Sigmoid colon (tissue), 7 donors: ENCODE measurements around the gene XRN2. TPM values are rescaled to one million over a fixed set of nuclear protein-coding genes. Genes with fewer than 3 reads are reported as not detected.

Source experiments
- DNase-seq: peaks from one replicate; pipeline ENCODE4 v3.0.0-alpha.2; 2019
- H3K27ac ChIP-seq, 4 donors: fragments of 200-600 bp; sonication (generic); one replicate each; pipeline ENCODE4 v1.5.1; 2016 to 2019; ENCODE audit warnings: mild to moderate bottlenecking in 1 of 4
- H3K27me3 ChIP-seq, 3 donors: fragments of 200-600 bp; sonication (generic); one replicate each; pipeline ENCODE4 v1.5.1; 2019; ENCODE audit warnings: mild to moderate bottlenecking in 1 of 3
- H3K36me3 ChIP-seq, 4 donors: fragments of 200-600 bp; sonication (generic); one replicate each; pipeline ENCODE4 v1.5.1; 2016 to 2019
- H3K4me1 ChIP-seq, 4 donors: fragments of 200-600 bp; sonication (generic); one replicate each; pipeline ENCODE4 v1.5.1; 2017 to 2019
- H3K4me3 ChIP-seq, 4 donors: fragments of 200-600 bp; sonication (generic); one replicate each; pipeline ENCODE4 v1.5.1; 2017 to 2019; ENCODE audit warnings: mild to moderate bottlenecking in 2 of 4, moderate library complexity in 1 of 4
- H3K9me3 ChIP-seq, 4 donors: fragments of 200-600 bp in 3 of 4; sonication (generic) in 3 of 4; one replicate each; pipeline versions ENCODE4 v1.5.1 to v1.6.1; 2013 to 2019
- CTCF ChIP-seq, 4 experiments: fragments of 450-650 bp in 3 of 4; fragments of 200-600 bp in 1 of 4; IDR thresholded peaks; one replicate each; pipeline ENCODE4 v1.5.1; 2016 to 2019; ENCODE audit warnings: antibody characterized with exemption in 4 of 4, mild to moderate bottlenecking in 3 of 4, moderate library complexity in 2 of 4
- EP300 ChIP-seq, 4 donors: sonication (generic); formaldehyde crosslinking; IDR thresholded peaks; one replicate each; pipeline ENCODE4 v1.6.1; 2017; ENCODE audit warnings: antibody characterized with exemption in 4 of 4
- POLR2A ChIP-seq, 2 donors: fragments of 450-650 bp; IDR thresholded peaks; one replicate each; pipeline ENCODE4 v1.6.1; 2016; ENCODE audit warnings: antibody characterized with exemption in 2 of 2, mild to moderate bottlenecking in 2 of 2, moderate library complexity in 2 of 2
- POLR2AphosphoS5 ChIP-seq, 4 donors: sonication (generic); formaldehyde crosslinking; IDR thresholded peaks; one replicate each; pipeline ENCODE4 v1.6.1; 2017; ENCODE audit warnings: antibody characterized with exemption in 4 of 4
- WGBS, 2 donors: extraction: QIAGEN DNeasy Blood & Tissue Kit; methylation state at CpG; one replicate each; pipeline ENCODE4 v1.1.7; 2013; 5-methylcytosine and 5-hydroxymethylcytosine counted together
- intact Hi-C: fragments of 100-400 bp; cut with DNase I; formaldehyde crosslinking; loops from one replicate; pipeline ENCODE4 v1.15.1; 2023
- polyA plus RNA-seq, 3 donors: library from polyadenylated mRNA; stranded (reverse); fragments of 200-250 nt; gene quantifications; one replicate each; pipeline ENCODE4 v1.2.3, GENCODE V29; 2013
- total RNA-seq, 4 donors: library from RNA; depleted of rRNA; stranded (reverse); fragments of >200 nt; gene quantifications; one replicate each; pipeline ENCODE4 v1.1.0, GENCODE V29; 2016
- donor health status: healthy with polysubstance abuse.
- donor health status: Bipolar disorder and iron deficiency.
- donor health status: healthy.

The XRN2 gene
- total and polyA plus RNA-seq, 7 donors, result 21.0 to 79.8 (median 53.5) TPM

- no peaks in the 10 kb centered on the region for H3K27me3 ChIP-seq
- intact Hi-C loops, result no loop called here
- TF ChIP-seq EP300 (IDR thresholded peaks at IDR 0.05) (no peak), POLR2A (IDR thresholded peaks at IDR 0.05) (no peak), POLR2AphosphoS5 (IDR thresholded peaks at IDR 0.05) (no peak), CTCF (IDR thresholded peaks at IDR 0.05) (no peak)
- DNase-seq, result no peak
- H3K36me3 ChIP-seq, result no peaks in the 10 kb centered on the region
- no peak overlapping the region for H3K27ac ChIP-seq
- H3K4me1 ChIP-seq, result no peaks in the 10 kb centered on the region
- 34 to 39% methylated on average over 2 of the region's 2 CpGs for WGBS, 2 donors
- no peaks in the 10 kb centered on the region for H3K9me3 ChIP-seq
- H3K4me3 ChIP-seq, result no peak overlapping the region
Measured at GRCh38 chr20:21289651-21290050, 13.5 kb upstream of the XRN2 start.

GRCh38 chr20:21291026-21291425, 12.1 kb upstream of the XRN2 start:
- intact Hi-C loops, result no loop called here
- H3K4me3 ChIP-seq, result no peak overlapping the region

GRCh38 chr20:21294755-21295154, 8.4 kb upstream of the XRN2 start:
- Histone ChIP-seq H3K9me3 (no peaks in the 10 kb centered on the region), H3K27ac (no peak overlapping the region), H3K4me1 (no peaks in the 10 kb centered on the region), H3K36me3 (no peaks in the 10 kb centered on the region), H3K27me3 (peaks cover 0 to 4% (median 0%) of the 10 kb centered on the region in 3 donors), H3K4me3 (no peak overlapping the region)
- 74 to 77% methylated on average over 5 of the region's 5 CpGs for WGBS, 2 donors
- no peak for DNase-seq
- intact Hi-C loops, result no loop called here
- TF ChIP-seq POLR2A (IDR thresholded peaks at IDR 0.05) (no peak), EP300 (IDR thresholded peaks at IDR 0.05) (no peak), CTCF (IDR thresholded peaks at IDR 0.05) (no peak), POLR2AphosphoS5 (IDR thresholded peaks at IDR 0.05) (no peak)

More at GRCh38 chr20:21291026-21291425, 12.1 kb upstream of the XRN2 start:
- DNase-seq, result no peak
- no peak for TF ChIP-seq EP300 (IDR thresholded peaks at IDR 0.05)
- no peak for TF ChIP-seq POLR2AphosphoS5 (IDR thresholded peaks at IDR 0.05)
- TF ChIP-seq CTCF (IDR thresholded peaks at IDR 0.05), result no peak
- no peak for TF ChIP-seq POLR2A (IDR thresholded peaks at IDR 0.05)
- Histone ChIP-seq H3K9me3 (no peaks in the 10 kb centered on the region), H3K36me3 (no peaks in the 10 kb centered on the region), H3K27ac (no peak overlapping the region), H3K4me1 (no peaks in the 10 kb centered on the region), H3K27me3 (no peaks in the 10 kb centered on the region)
- WGBS, 2 donors, result 93 to 94% methylated on average over 2 of the region's 2 CpGs

- Histone ChIP-seq H3K27ac (peak overlapping the region; percentile 91 to 98 (median 94)), H3K27me3 (peaks cover 0 to 3% (median 0%) of the 10 kb centered on the region in 3 donors), H3K4me1 (peaks cover 0 to 24% (median 16%) of the 10 kb centered on the region in 4 donors), H3K9me3 (no peaks in the 10 kb centered on the region), H3K36me3 (no peaks in the 10 kb centered on the region), H3K4me3 (peak overlapping the region; percentile 76 to 98 (median 92))
- no peak for DNase-seq
- 65 to 68% methylated on average over 9 of the region's 9 CpGs for WGBS, 2 donors
- TF ChIP-seq POLR2A (IDR thresholded peaks at IDR 0.05) (no peak), CTCF (IDR thresholded peaks at IDR 0.05) (no peak), POLR2AphosphoS5 (IDR thresholded peaks at IDR 0.05) (no peak), EP300 (IDR thresholded peaks at IDR 0.05) (no peak)
- intact Hi-C loops, result loop anchor here (5.0 kb wide), 5 partner anchors 65 to 590 kb away; partner anchors contain the start of genes KIZ, NKX2-4 and RALGAPA2
Measured at GRCh38 chr20:21301940-21302663, 1.0 kb upstream of the XRN2 start.
